Stimulated activated memory B cell treated with anti-CD40 and anti-IgM and Interleukin-4, amounts not matched to agents 10 μg/mL and 1 μg/mL and 100 μg/mL, for 72 hours (primary cell): ENCODE data around the gene HRAS.
"Not testable (repeated sequence)": the region's sequence is repeated elsewhere in the genome, so short reads cannot be mapped to it uniquely, and the experiment has no call there.

Source experiments
- ATAC-seq: fragments of 150-1000 bp; cut with Tn5 transposase; 2 replicates; pipeline ENCODE4 v1.10.0; 2021
- H3K27ac Mint-ChIP-seq: one replicate; pipeline ENCODE4 v1.8.0; 2022; ENCODE audit warnings: mild to moderate bottlenecking, mixed read lengths
- H3K27me3 Mint-ChIP-seq: one replicate; pipeline ENCODE4 v1.8.0; 2022; ENCODE audit warnings: mixed read lengths
- H3K36me3 Mint-ChIP-seq: one replicate; pipeline ENCODE4 v1.8.0; 2022; ENCODE audit warnings: mixed read lengths
- H3K4me1 Mint-ChIP-seq: one replicate; pipeline ENCODE4 v1.8.0; 2022; ENCODE audit warnings: mixed read lengths
- H3K4me3 Mint-ChIP-seq: one replicate; pipeline ENCODE4 v1.8.0; 2022; ENCODE audit warnings: mild to moderate bottlenecking, moderate library complexity, mixed read lengths
- H3K9me3 Mint-ChIP-seq: one replicate; pipeline ENCODE4 v1.8.0; 2022; ENCODE audit warnings: mixed read lengths

Gene HRAS

DNA sequence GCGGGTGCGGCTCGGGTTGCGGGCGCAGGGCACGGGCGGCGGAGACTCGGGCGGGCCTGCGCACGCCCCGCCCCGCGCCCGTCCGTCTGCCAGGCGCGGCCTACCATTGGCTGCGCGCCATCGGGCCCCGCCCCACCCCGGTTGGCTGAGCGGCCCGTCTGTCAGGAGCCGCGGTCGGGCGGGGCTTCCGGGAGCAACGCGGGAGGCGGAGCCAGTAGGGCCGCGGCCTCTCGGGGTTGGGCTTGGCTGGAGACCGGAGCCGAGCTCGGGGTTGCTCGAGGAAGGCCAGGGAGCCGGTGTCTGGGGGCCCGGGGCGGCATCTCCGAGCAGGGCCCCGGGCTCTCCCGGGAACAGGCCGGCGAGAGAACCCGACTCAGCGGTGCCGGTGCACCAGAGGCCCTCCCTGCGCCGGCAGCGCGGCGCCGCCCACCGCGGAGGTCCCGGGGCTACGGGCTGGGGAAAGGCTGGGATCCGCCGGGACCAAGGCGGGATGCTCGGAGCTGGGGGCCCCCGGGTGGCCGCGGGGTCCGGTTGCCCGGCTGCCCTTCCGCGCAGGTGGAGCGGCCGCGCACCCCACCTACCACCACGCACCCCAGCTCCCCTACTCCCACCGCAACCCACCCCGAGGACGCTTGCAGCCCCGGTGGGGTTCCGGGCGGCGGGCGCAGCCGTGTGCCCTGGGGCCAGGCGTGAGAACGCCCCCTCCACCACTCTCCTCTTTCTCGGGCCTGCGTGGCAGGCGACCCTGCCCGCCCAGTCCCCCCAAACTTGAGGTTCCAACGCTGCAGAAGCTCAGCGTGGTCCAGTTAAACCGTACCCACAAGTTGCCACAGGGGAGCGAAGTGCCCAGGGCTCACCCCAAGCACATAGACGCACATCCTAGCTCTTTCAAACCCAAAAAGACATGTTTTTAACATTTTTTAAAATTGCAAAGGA lies at the start of gene HRAS:
TSS of gene HRAS (minus strand) at position 58 of the 936 bp plus-strand sequence.
- Mint-ChIP-seq H3K27ac (peak within 1 kb of the TSS; percentile 97), H3K36me3 (peaks cover 9% of the 10 kb centered on the region), H3K27me3 (no peaks in the 10 kb centered on the region), H3K4me1 (peaks cover 43% of the 10 kb centered on the region), H3K9me3 (no peaks in the 10 kb centered on the region), H3K4me3 (peak within 1 kb of the TSS; percentile 97)
- peak; percentile 89 for ATAC-seq

GRCh38 chr11:584287-584686 lies 48.9 kb upstream of the HRAS start:
- H3K27ac Mint-ChIP-seq = no peak overlapping the region
- H3K36me3 Mint-ChIP-seq = peaks cover 52% of the 10 kb centered on the region
- H3K9me3 Mint-ChIP-seq = no peaks in the 10 kb centered on the region
- H3K4me1 Mint-ChIP-seq = peaks cover 34% of the 10 kb centered on the region
- no peak overlapping the region for H3K4me3 Mint-ChIP-seq
- no peak for ATAC-seq
- H3K27me3 Mint-ChIP-seq = no peaks in the 10 kb centered on the region

DNA sequence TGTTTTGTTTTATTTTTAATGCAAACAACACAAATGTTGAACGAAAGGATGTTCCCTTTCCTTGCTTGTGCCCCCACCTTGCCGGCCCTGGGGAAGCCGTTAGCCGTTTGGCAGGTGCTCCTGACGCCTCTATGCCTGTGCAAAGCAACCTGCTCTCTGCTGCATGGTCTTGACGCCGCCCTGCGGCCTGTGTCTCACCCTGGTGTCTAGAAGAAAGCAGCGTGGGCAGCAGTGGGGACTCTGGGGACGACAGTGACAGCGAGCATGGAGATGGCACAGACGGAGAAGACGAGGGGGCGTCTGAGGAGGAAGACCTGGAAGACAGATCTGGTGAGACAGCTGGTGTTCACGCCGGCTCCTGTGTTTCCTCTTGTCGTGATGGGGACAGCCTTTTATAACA lies 46.4 kb upstream of the HRAS start:
- no peak overlapping the region for H3K27ac Mint-ChIP-seq
- H3K36me3 Mint-ChIP-seq = peaks cover 30% of the 10 kb centered on the region
- H3K9me3 Mint-ChIP-seq = no peaks in the 10 kb centered on the region
- no peak overlapping the region for H3K4me3 Mint-ChIP-seq
- peaks cover 53% of the 10 kb centered on the region for H3K4me1 Mint-ChIP-seq
- ATAC-seq = no peak
- H3K27me3 Mint-ChIP-seq = no peaks in the 10 kb centered on the region

- Mint-ChIP-seq H3K9me3 (no peaks in the 10 kb centered on the region), H3K36me3 (peaks cover 26% of the 10 kb centered on the region), H3K4me3 (no peak overlapping the region), H3K27me3 (no peaks in the 10 kb centered on the region), H3K4me1 (peaks cover 53% of the 10 kb centered on the region), H3K27ac (no peak overlapping the region)
- no peak for ATAC-seq
These were observed 46.0 kb upstream of the HRAS start for GRCh38 chr11:581342-581741.

DNA sequence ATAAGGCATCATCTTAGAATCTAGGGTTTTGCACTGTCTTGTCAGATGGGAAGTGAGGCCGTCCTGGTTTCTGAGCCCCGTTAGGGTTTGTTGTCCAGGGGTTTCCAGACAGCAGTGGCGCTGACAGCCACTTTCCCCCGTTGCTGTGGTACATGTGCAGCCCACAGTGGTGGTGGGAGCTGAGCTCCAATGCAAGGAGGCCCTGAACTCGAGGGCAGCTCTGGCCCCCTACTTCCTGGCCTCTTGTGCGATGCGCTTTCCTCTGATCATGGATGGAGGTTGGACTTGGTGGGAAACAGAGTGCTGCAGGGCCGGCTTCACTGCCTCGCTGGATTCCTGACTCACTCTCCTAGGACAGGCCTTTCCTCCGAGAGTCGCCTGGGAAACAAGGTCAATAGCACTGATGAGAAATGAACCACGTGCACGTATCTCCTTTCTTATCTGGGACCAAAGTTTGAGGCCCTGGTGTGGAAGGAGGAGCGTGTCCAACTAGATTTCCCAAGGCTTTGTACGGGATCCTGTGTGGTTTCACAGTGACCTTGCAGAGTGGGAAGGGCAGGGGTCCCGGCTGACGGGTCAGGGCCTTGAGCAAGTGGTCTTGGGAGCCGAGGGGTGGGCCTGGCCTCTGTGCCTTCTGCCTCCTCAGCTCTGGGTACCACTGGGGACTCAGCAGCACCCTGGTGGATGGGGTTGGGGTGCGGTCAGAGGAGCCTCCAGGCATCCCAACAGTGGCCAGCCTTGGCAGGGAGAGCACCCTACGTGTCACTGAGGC lies 44.6 kb upstream of the HRAS start:
- Mint-ChIP-seq H3K27me3 (peaks cover 6% of the 10 kb centered on the region), H3K4me1 (peaks cover 58% of the 10 kb centered on the region), H3K4me3 (peak overlapping the region; percentile 16), H3K27ac (no peak overlapping the region), H3K9me3 (no peaks in the 10 kb centered on the region), H3K36me3 (peaks cover 22% of the 10 kb centered on the region)
- no peak for ATAC-seq

DNA sequence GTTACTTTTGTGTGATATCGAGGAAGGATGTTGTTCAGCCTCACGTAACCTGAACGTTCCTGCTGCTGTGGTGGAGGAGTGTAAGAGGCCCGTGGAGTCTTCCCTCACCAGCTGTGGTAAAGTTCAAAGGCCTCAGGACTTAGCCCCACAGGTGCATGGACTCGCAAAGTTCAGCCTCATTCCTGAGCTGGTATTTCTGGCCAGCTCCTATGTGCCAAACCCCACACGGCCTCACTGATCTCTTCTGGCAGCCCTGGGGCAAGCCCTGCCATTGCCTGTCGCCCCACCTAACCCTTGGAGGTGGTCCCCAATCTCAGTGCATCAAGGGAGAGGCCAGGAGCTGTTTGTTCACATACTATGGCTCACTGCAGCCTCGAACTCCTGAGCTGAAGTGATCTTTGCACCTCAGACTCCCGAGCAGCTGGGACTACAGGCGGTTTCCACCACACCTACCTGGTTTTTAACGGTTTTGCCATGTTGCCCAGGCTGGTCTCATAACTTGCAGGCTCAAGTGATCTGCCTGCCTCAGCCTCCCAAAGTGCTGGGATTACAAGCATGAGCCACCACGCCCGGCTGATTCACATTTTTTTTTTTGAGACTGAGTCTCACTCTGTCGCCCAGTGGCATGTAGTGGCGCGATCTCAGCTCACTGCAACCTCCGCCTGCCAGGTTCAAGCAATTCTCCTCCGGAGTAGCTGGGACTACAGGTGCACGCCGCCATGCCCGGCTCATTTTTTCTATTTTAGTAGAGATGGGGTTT lies 43.1 kb upstream of the HRAS start:
- no peak for ATAC-seq
- Mint-ChIP-seq H3K9me3 (no peaks in the 10 kb centered on the region), H3K36me3 (peaks cover 13% of the 10 kb centered on the region), H3K27ac (no peak overlapping the region), H3K27me3 (peaks cover 16% of the 10 kb centered on the region), H3K4me3 (peak overlapping the region; percentile 79), H3K4me1 (peaks cover 63% of the 10 kb centered on the region)

- Mint-ChIP-seq H3K36me3 (peaks cover 13% of the 10 kb centered on the region), H3K4me1 (peaks cover 63% of the 10 kb centered on the region), H3K27me3 (peaks cover 16% of the 10 kb centered on the region), H3K4me3 (peak overlapping the region; percentile 79), H3K9me3 (no peaks in the 10 kb centered on the region), H3K27ac (peak overlapping the region; percentile 99)
- ATAC-seq = no peak
These were observed 42.2 kb upstream of the HRAS start for GRCh38 chr11:577611-577894.

DNA sequence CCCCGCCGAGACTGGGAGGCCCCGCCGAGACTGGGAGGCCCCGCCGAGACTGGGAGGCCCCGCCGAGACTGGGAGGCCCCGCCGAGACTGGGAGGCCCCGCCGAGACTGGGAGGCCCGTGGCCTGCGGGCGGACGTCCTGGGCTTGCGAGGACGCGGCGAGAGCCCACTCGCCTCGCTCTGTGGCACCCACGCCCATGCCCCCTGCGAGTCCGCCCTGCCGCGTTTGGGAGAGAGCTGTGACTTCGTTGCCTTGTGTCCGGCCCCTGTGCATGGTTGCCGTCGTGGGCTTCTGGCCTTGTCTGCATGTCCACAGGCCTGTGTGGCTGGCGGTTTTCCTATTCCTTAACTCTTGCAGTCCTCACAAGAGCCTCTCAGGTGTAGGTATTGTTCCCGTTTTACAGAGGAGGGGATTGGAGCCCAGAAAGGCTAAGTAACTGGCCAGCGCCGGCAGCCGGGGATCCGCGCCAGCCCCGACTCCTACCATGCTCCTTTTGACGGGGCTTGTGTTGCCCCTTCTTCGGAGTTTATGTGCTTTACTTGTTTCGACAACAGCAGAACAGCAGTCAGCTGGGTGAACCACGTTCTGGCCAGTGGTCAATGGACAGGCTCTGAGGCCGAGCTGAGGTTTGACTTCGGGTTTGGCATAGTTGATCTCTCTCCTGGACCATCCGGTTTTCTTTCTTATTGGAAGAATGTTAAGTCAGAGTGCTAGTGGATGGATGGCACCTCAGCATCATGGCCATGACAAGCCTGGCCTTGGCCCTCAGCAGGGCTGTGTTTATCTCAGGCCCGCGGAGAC lies 41.6 kb upstream of the HRAS start:
- Mint-ChIP-seq H3K4me1 (peaks cover 62% of the 10 kb centered on the region), H3K27ac (peak overlapping the region; percentile 99), H3K27me3 (peaks cover 16% of the 10 kb centered on the region), H3K4me3 (peak overlapping the region; percentile 79), H3K9me3 (no peaks in the 10 kb centered on the region), H3K36me3 (peaks cover 11% of the 10 kb centered on the region)
- no peak for ATAC-seq

DNA sequence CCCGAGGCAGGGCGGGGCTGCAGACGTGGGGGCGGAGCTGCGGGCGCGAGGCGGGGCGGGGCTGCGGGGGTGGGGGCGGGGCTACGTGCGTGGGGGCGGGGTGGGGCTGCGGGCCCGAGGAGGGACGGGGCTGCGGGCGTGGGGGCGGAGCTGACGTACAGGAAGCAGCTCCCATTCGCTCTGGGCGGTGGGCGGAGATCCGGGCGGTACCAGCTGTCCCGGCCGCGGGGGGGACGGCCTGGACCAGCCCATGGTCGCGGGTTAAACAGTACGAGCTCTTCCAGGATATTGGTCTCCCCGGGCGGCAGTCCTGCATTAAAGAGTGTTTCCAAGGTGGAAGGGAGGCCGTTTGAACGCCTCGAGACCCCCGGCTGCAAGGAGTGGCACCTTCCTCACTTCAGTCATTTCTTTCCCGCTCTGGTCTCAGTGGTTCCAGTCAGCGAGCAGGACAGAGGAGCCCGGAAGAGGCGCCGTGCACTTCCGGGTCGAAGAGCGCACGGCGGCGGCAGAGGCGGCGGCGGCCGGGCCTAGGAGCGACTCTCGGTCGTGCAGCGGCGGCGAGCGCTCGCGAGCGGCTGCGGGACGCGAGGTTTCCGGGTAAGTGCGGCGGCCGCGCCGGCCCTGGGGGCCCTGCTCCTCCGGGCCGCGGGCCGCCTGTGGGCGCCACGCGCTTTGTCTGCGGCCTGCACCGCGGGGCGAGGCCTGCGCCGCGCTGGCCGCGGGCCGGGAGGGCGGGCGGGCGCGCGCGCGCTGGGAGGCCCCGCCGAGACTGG lies 40.8 kb upstream of the HRAS start, which contains the start of gene PHRF1:
TSS of gene PHRF1 (plus strand) at position 475 of the 773 bp plus-strand sequence. CDS start 5,043 bp downstream, outside the sequence.
- peaks cover 54% of the 10 kb centered on the region for H3K4me1 Mint-ChIP-seq
- ATAC-seq = peak; percentile 94
- peaks cover 16% of the 10 kb centered on the region for H3K27me3 Mint-ChIP-seq
- no peaks in the 10 kb centered on the region for H3K9me3 Mint-ChIP-seq
- peak within 1 kb of the TSS; percentile 96 for H3K4me3 Mint-ChIP-seq
- peaks cover 3% of the 10 kb centered on the region for H3K36me3 Mint-ChIP-seq
- H3K27ac Mint-ChIP-seq = peak within 1 kb of the TSS; percentile 99

GRCh38 chr11:575313-575995 lies 40.1 kb upstream of the HRAS start:
- Mint-ChIP-seq H3K27me3 (peaks cover 16% of the 10 kb centered on the region), H3K4me3 (peak overlapping the region; percentile 96), H3K4me1 (peaks cover 48% of the 10 kb centered on the region), H3K9me3 (no peaks in the 10 kb centered on the region), H3K27ac (peak overlapping the region; percentile 99), H3K36me3 (no peaks in the 10 kb centered on the region)
- ATAC-seq = peak; percentile 75

DNA sequence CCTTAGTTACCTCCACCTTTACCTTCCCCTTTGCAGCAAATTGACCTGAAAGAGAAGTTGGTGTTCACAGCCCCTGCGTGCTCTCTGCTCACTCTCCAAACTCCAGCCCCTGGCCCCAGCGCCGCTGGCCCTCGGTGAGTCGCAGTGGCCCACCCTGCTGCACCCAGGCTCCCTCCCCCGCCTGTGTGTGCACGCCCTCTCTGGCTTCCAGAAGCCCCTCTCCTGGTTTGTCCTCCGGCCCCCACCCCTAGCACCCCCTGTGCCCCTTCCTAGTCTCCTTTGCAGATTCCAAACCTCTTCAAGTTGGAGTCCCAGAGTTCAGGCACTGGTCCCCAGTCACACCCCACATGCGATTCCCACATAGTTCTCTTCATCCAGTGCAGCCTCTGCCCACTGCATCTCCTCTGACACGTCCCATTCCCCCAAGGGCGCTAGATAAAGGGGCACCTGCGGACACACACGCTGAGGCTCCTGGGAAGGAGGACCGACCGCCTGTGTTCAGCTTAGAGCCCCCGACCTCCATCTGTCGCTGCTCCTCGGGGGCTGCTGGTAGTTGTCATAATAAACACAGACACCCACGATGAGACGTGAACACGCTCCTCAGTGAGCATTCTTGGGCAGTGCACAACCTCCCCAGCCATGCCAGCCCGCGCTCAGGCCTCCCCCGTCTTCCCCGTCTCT lies 39.4 kb upstream of the HRAS start:
- Mint-ChIP-seq H3K27ac (no peak overlapping the region), H3K4me3 (peak overlapping the region; percentile 63), H3K9me3 (no peaks in the 10 kb centered on the region), H3K4me1 (peaks cover 41% of the 10 kb centered on the region), H3K36me3 (no peaks in the 10 kb centered on the region), H3K27me3 (peaks cover 16% of the 10 kb centered on the region)
- ATAC-seq = no peak

DNA sequence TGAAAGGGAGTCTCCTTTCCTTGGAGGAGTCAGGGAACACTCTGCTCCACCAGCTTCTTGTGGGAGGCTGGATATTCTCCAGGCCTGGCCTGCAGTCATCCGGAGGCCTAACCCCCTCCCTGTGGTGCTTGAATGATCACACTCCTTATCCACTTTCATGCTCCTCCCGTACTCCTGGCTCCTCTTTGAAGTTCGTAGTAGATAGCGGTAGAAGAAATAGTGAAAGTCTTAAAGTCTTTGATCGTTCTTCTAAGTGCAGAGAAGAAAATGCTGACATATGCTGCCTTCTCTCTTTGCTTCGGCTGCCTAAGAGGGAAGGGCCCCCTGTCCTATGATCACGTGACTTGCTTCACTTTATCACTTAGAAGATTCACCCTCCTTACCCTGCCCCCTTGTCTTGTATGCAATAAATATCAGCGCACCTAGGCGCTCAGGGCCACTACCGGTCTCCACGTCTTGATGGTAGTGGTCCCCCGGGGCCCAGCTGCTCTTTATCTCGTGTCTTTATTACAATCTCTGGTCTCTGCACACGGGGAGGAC lies 38.7 kb upstream of the HRAS start:
- peaks cover 34% of the 10 kb centered on the region for H3K4me1 Mint-ChIP-seq
- not testable (repeated sequence) for H3K27ac Mint-ChIP-seq, H3K4me3 Mint-ChIP-seq, H3K9me3 Mint-ChIP-seq, ATAC-seq, H3K36me3 Mint-ChIP-seq
- H3K27me3 Mint-ChIP-seq = peaks cover 16% of the 10 kb centered on the region
